Common myeloid progenitor, CD34-positive (primary cell): ENCODE data around the gene MBD3.

Experiments used
- CTCF ChIA-PET: fragments of 350-600 bp; sonication (Branson Sonifier 250); formaldehyde crosslinking; loops from one replicate; lab custom pipeline; 2021; ENCODE audit warnings: antibody characterized with exemption; lab: Charles Lee
- POLR2A ChIA-PET: fragments of 350-600 bp; sonication (Branson Sonifier 250); formaldehyde crosslinking; loops from one replicate; lab custom pipeline; 2021; ENCODE audit warnings: antibody characterized with exemption; lab: Charles Lee
- DNase-seq, 3 donors: peaks; one replicate each; pipeline versions ENCODE4 v3.0.0 to v3.0.0-alpha.2; 2013
- H3K27ac ChIP-seq, 2 experiments: 1 replicate in 1 of 2; 2 replicates in 1 of 2; pipeline ENCODE4 v1.7.0; 2013; ENCODE audit warnings: inconsistent platforms in 2 of 2, low read length in 2 of 2, mild to moderate bottlenecking in 2 of 2, low read depth in 1 of 2, moderate library complexity in 1 of 2; ENCODE audit not compliant: severe bottlenecking in 2 of 2, insufficient read depth in 1 of 2, poor library complexity in 1 of 2
- H3K27me3 ChIP-seq, 5 experiments: replicated peaks in 2 of 5; 1 replicate in 3 of 5; 2 replicates in 2 of 5; pipeline versions ENCODE4 v1.6.1 to v1.7.0; 2013; ENCODE audit warnings: low read length in 4 of 5, mild to moderate bottlenecking in 2 of 5, moderate library complexity in 2 of 5, inconsistent platforms in 1 of 5; ENCODE audit not compliant: insufficient read depth in 5 of 5, control insufficient read depth in 4 of 5
- H3K36me3 ChIP-seq, 4 experiments: 1 replicate in 2 of 4; 2 replicates in 2 of 4; pipeline versions ENCODE4 v1.6.1 to v1.7.0; 2013; ENCODE audit warnings: low read length in 3 of 4, control low read depth in 1 of 4, mild to moderate bottlenecking in 1 of 4; ENCODE audit not compliant: control insufficient read depth in 4 of 4, insufficient read depth in 4 of 4
- H3K4me1 ChIP-seq, 4 experiments: 1 replicate in 3 of 4; 2 replicates in 1 of 4; pipeline versions ENCODE4 v1.6.1 to v1.7.1; 2013; ENCODE audit warnings: low read length in 3 of 4, mild to moderate bottlenecking in 3 of 4, control low read depth in 1 of 4, inconsistent platforms in 1 of 4, moderate library complexity in 1 of 4; ENCODE audit not compliant: control insufficient read depth in 4 of 4, insufficient read depth in 4 of 4; ENCODE audit errors: control extremely low read depth in 1 of 4
- H3K4me3 ChIP-seq, 7 experiments: 1 replicate in 4 of 7; 2 replicates in 3 of 7; pipeline versions ENCODE4 v1.5.1 to v1.7.0; 2013; ENCODE audit warnings: mild to moderate bottlenecking in 7 of 7, low read length in 6 of 7, moderate library complexity in 6 of 7, inconsistent platforms in 2 of 7, low read depth in 2 of 7, control low read depth in 1 of 7; ENCODE audit not compliant: insufficient read depth in 4 of 7, control insufficient read depth in 1 of 7; ENCODE audit errors: extremely low read depth in 1 of 7
- H3K9me3 ChIP-seq, 5 experiments: 1 replicate in 4 of 5; 2 replicates in 1 of 5; pipeline versions ENCODE4 v1.6.1 to v1.7.1; 2013; ENCODE audit warnings: low read length in 4 of 5, mild to moderate bottlenecking in 2 of 5, inconsistent platforms in 1 of 5, low read depth in 1 of 5, moderate library complexity in 1 of 5; ENCODE audit not compliant: control insufficient read depth in 4 of 5, insufficient read depth in 2 of 5; ENCODE audit errors: control extremely low read depth in 1 of 5
- WGBS: methylation state at CpG from one replicate; pipeline ENCODE4 v1.1.5; 2013; ENCODE audit not compliant: insufficient coverage; 5-methylcytosine and 5-hydroxymethylcytosine counted together

Gene MBD3

DNA sequence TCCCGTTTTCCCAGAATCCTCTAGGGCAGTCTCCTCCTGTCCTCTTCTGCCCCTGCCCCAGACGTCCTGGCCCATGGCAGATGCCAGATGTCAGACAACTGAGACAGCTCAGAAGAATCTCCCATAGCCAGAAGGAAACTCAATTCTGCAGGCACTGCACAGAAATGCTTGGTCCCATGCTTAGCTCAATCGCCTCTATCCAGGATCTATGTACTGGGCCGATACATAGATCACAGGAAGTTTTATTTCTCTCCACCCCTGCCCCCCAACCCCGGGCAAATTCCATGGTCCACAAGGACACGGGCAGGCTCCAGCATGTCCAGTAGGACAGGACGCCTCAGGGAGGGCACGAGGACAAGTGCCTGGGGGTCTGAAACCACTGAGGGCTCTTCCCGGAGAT, 4.8 kb downstream of the MBD3 start:
- CTCF ChIA-PET = interaction anchor here (1.5 to 1.7 kb wide), 3 partner anchors 10 to 39 kb away, joined by 3 to 6 read pairs (median 4); partner anchors contain the start of gene UQCR11
- DNase-seq = no peak
- peaks cover 0 to 28% (median 15%) of the 10 kb centered on the region in 4 experiments for H3K36me3 ChIP-seq
- 88% methylated on average over 9 of the region's 9 CpGs for WGBS
- H3K27me3 ChIP-seq = no peaks in the 10 kb centered on the region
- peak overlapping the region in 1 of 2 experiments; percentile 46 for H3K27ac ChIP-seq
- no peak overlapping the region for H3K4me3 ChIP-seq
- H3K9me3 ChIP-seq = no peaks in the 10 kb centered on the region
- H3K4me1 ChIP-seq = peaks cover 3 to 22% (median 17%) of the 10 kb centered on the region in 4 experiments
- POLR2A ChIA-PET = no interaction called here

GRCh38 chr19:1585243-1585580, 7.5 kb downstream of the MBD3 start:
- Histone ChIP-seq H3K27ac (no peak overlapping the region), H3K27me3 (no peaks in the 10 kb centered on the region), H3K9me3 (no peaks in the 10 kb centered on the region), H3K36me3 (peaks cover 5 to 52% (median 35%) of the 10 kb centered on the region in 4 experiments), H3K4me3 (no peak overlapping the region), H3K4me1 (peaks cover 0 to 7% (median 2%) of the 10 kb centered on the region in 4 experiments)
- CTCF ChIA-PET = no interaction called here
- DNase-seq = no peak
- POLR2A ChIA-PET = no interaction called here
- whole genome bisulfite sequencing = 95% methylated on average over 7 of the region's 13 CpGs

GRCh38 chr19:1584500-1585242, 8.0 kb downstream of the MBD3 start:
- H3K27ac ChIP-seq = no peak overlapping the region
- CTCF ChIA-PET = interaction anchor here (0.9 kb wide), 1 partner anchor 21 kb away, joined by 3 read pairs; no protein-coding TSS in a partner anchor
- WGBS = 97% methylated on average over 83 of the region's 87 CpGs
- POLR2A ChIA-PET = no interaction called here
- no peak overlapping the region for H3K4me3 ChIP-seq
- H3K27me3 ChIP-seq = no peaks in the 10 kb centered on the region
- H3K9me3 ChIP-seq = no peaks in the 10 kb centered on the region
- peaks cover 0 to 2% (median 0%) of the 10 kb centered on the region in 4 experiments for H3K4me1 ChIP-seq
- DNase-seq = no peak
- H3K36me3 ChIP-seq = peaks cover 5 to 53% (median 39%) of the 10 kb centered on the region in 4 experiments

DNA sequence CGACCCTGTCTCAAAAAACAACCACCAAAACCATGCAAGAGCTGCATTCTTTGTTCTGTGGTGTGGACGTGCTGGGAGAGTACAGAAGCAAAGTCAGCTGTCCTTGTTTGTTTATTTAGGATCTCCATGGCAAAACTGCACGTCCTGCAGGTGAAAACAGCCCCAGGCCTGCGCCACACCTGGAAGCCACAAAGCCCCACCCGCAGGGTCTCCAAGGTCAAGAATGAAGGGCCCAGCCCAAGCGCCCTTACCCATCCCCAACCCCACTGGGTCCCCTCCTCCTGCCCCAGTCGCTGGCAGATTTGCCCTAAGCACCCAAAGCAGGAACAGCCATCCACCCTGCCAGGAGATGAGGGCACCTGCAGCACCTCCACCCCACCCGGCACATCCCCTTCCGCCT, 10.5 kb downstream of the MBD3 start:
- CTCF ChIA-PET = no interaction called here
- 91% methylated on average over 9 of the region's 9 CpGs for WGBS
- POLR2A ChIA-PET = no interaction called here
- H3K36me3 ChIP-seq = peaks cover 5 to 71% (median 48%) of the 10 kb centered on the region in 4 experiments
- no peaks in the 10 kb centered on the region for H3K9me3 ChIP-seq
- no peak overlapping the region for H3K27ac ChIP-seq
- no peaks in the 10 kb centered on the region for H3K27me3 ChIP-seq
- no peak for DNase-seq
- no peak overlapping the region for H3K4me3 ChIP-seq
- H3K4me1 ChIP-seq = no peaks in the 10 kb centered on the region

DNA sequence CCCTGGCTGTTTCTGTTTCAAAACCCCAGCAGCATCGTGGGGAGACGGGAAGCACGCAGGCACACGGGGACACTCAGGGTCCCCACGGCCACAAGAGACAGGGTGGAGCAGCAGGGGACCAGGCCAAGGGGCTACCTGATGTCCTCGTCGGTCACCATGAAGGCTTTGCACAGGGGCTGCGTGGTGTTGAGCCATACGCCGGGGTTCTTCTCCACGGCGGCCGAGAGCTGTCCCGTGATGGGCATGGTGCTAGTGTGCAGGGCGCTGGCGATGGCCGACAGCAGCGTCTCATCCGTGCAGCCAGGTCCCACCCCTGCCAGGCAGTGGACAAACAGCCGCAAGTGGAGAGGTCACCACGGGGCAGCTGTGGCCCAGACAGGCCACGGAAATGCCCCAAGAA, 11.7 kb downstream of the MBD3 start:
- Histone ChIP-seq H3K36me3 (peaks cover 5 to 82% (median 55%) of the 10 kb centered on the region in 4 experiments), H3K27me3 (no peaks in the 10 kb centered on the region), H3K27ac (no peak overlapping the region), H3K9me3 (no peaks in the 10 kb centered on the region), H3K4me1 (no peaks in the 10 kb centered on the region), H3K4me3 (no peak overlapping the region)
- WGBS = 98% methylated on average over 22 of the region's 22 CpGs
- ChIA-PET CTCF (interaction anchor here (0.6 kb wide), 1 partner anchor 43 kb away, joined by 3 read pairs; no protein-coding TSS in a partner anchor), POLR2A (no interaction called here)
- no peak for DNase-seq

DNA sequence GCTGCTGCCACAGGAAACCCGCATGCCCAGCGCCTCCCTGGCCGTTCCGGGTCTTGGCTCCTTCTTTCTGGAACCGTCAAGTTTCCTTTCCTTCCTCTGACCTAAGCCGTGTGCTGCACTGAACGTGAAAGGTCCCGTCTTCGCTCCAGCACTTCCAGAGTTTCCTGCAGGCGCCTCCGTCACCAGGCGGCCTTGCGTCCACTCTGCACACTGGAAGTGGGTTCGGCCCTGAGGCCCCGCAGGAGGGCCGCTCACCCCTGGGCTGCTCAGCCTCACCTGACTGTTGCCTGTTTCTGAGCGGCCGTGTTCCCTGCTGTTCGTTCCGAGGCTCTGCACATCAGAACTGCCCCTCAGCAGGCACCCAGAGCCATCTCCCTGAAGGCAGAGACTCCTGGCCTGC, 12.3 kb downstream of the MBD3 start:
- Histone ChIP-seq H3K36me3 (peaks cover 5 to 76% (median 54%) of the 10 kb centered on the region in 4 experiments), H3K4me3 (no peak overlapping the region), H3K9me3 (no peaks in the 10 kb centered on the region), H3K27me3 (no peaks in the 10 kb centered on the region), H3K27ac (no peak overlapping the region), H3K4me1 (no peaks in the 10 kb centered on the region)
- ChIA-PET CTCF (no interaction called here), POLR2A (no interaction called here)
- WGBS = 96% methylated on average over 20 of the region's 20 CpGs
- DNase-seq = no peak

GRCh38 chr19:1579222-1579621, 13.4 kb downstream of the MBD3 start:
- Histone ChIP-seq H3K27ac (no peak overlapping the region), H3K4me1 (no peaks in the 10 kb centered on the region), H3K36me3 (peaks cover 5 to 68% (median 49%) of the 10 kb centered on the region in 4 experiments), H3K27me3 (no peaks in the 10 kb centered on the region), H3K9me3 (no peaks in the 10 kb centered on the region), H3K4me3 (no peak overlapping the region)
- 94% methylated on average over 16 of the region's 20 CpGs for WGBS
- CTCF ChIA-PET = interaction anchor here (1.7 kb wide), 1 partner anchor 8 kb away, joined by 4 read pairs; no protein-coding TSS in a partner anchor
- DNase-seq = no peak
- POLR2A ChIA-PET = interaction anchor here (0.6 kb wide), 1 partner anchor 28 kb away, joined by 4 read pairs; no protein-coding TSS in a partner anchor
